K562 (cell line): ENCODE measurements around the gene C1QTNF8.

Experiments
- CAMTA2 ChIP-seq: fragments of 250-450 bp; sonication (Bioruptor Pico); conservative IDR thresholded peaks from 2 replicates; pipeline ENCODE4 v1.5.1; 2022
- HDGF ChIP-seq: fragments of 450-650 bp; IDR thresholded peaks from 2 replicates; pipeline ENCODE4 v1.6.1; 2016
- HSF4 ChIP-seq: fragments of 250-450 bp; sonication (Bioruptor Pico); IDR thresholded peaks from 2 replicates; pipeline ENCODE4 v2.1.2; 2022; ENCODE audit warnings: mild to moderate bottlenecking, moderate library complexity, borderline replicate concordance
- ZNF311 ChIP-seq: fragments of 250-450 bp; sonication (Bioruptor Pico); IDR thresholded peaks from 2 replicates; pipeline ENCODE4 v1.4.0; 2020; ENCODE audit warnings: mild to moderate bottlenecking, moderate library complexity
- ZNF384 ChIP-seq: IDR thresholded peaks from 2 replicates; pipeline ENCODE4 v1.6.1; 2012; ENCODE audit warnings: low read depth, low read length, improper control_type of control experiment
- TF ChIP-seq, protein P1 (sequence below): sonication (generic); formaldehyde crosslinking; IDR thresholded peaks from 2 replicates; pipeline ENCODE4 v1.5.0; 2020; ENCODE audit warnings: missing genetic modification reagents
- TF ChIP-seq, protein P2 (sequence below): sonication (generic); IDR thresholded peaks from 2 replicates; pipeline ENCODE4 v1.6.1; 2016
- TF ChIP-seq, protein P3 (sequence below): sonication (generic); formaldehyde crosslinking; IDR thresholded peaks from 2 replicates; pipeline ENCODE4 v1.8.0; 2023; ENCODE audit warnings: missing genetic modification reagents, mild to moderate bottlenecking, borderline replicate concordance
- TF ChIP-seq, protein P4 (sequence below): fragments of 450-650 bp; IDR thresholded peaks from 2 replicates; pipeline ENCODE4 v1.6.1; 2016

DNA sequence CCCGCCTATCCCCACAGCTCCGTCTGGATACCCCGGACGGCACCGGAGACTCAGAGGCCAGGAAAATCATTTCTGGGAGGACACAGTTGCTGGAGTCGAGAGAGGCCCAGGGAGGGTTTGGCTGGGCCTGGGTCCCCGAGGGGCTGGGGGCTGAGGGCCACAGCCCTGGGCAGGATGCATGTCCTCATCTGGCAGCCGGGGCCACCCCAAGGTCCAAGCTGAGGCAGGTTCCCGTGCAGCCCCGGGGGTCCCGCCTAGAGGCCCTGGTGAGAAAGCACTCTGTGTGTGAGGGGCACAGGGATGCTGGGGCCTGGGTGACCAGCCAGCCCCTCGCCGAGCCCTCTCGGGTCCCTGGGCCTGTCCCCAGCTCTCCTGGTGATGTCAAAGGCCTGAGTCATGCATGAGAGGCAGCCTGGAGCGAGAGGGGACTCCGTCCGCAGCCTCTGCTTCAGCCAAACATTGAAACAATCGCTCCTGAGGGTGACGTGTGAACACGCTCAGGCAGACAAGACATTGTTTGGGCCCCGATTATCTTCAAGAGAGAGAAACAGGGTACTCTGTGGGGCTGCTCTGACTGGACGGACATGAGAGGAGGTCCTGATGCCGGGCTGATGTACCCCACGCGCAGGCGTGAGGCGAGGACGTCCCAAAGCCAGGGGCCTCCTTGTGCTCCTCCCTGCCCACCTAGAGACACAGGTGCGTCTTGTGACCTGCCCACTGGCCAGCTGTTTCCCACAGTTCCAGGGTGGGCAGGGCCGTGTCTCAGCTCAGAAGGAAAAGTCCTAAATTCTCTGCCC, 25.8 kb upstream of the C1QTNF8 start:
- TF ChIP-seq CAMTA2 (CRISPR knock-in tag): no peak
- TF ChIP-seq, protein P1, sequence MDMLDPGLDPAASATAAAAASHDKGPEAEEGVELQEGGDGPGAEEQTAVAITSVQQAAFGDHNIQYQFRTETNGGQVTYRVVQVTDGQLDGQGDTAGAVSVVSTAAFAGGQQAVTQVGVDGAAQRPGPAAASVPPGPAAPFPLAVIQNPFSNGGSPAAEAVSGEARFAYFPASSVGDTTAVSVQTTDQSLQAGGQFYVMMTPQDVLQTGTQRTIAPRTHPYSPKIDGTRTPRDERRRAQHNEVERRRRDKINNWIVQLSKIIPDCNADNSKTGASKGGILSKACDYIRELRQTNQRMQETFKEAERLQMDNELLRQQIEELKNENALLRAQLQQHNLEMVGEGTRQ (CRISPR knock-in tag): no peak
- no peak for TF ChIP-seq HSF4 (CRISPR knock-in tag)
- TF ChIP-seq, protein P2, sequence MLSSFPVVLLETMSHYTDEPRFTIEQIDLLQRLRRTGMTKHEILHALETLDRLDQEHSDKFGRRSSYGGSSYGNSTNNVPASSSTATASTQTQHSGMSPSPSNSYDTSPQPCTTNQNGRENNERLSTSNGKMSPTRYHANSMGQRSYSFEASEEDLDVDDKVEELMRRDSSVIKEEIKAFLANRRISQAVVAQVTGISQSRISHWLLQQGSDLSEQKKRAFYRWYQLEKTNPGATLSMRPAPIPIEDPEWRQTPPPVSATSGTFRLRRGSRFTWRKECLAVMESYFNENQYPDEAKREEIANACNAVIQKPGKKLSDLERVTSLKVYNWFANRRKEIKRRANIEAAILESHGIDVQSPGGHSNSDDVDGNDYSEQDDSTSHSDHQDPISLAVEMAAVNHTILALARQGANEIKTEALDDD: no peak
- TF ChIP-seq HDGF: no peak
- no peak for TF ChIP-seq ZNF384
- TF ChIP-seq, protein P3, sequence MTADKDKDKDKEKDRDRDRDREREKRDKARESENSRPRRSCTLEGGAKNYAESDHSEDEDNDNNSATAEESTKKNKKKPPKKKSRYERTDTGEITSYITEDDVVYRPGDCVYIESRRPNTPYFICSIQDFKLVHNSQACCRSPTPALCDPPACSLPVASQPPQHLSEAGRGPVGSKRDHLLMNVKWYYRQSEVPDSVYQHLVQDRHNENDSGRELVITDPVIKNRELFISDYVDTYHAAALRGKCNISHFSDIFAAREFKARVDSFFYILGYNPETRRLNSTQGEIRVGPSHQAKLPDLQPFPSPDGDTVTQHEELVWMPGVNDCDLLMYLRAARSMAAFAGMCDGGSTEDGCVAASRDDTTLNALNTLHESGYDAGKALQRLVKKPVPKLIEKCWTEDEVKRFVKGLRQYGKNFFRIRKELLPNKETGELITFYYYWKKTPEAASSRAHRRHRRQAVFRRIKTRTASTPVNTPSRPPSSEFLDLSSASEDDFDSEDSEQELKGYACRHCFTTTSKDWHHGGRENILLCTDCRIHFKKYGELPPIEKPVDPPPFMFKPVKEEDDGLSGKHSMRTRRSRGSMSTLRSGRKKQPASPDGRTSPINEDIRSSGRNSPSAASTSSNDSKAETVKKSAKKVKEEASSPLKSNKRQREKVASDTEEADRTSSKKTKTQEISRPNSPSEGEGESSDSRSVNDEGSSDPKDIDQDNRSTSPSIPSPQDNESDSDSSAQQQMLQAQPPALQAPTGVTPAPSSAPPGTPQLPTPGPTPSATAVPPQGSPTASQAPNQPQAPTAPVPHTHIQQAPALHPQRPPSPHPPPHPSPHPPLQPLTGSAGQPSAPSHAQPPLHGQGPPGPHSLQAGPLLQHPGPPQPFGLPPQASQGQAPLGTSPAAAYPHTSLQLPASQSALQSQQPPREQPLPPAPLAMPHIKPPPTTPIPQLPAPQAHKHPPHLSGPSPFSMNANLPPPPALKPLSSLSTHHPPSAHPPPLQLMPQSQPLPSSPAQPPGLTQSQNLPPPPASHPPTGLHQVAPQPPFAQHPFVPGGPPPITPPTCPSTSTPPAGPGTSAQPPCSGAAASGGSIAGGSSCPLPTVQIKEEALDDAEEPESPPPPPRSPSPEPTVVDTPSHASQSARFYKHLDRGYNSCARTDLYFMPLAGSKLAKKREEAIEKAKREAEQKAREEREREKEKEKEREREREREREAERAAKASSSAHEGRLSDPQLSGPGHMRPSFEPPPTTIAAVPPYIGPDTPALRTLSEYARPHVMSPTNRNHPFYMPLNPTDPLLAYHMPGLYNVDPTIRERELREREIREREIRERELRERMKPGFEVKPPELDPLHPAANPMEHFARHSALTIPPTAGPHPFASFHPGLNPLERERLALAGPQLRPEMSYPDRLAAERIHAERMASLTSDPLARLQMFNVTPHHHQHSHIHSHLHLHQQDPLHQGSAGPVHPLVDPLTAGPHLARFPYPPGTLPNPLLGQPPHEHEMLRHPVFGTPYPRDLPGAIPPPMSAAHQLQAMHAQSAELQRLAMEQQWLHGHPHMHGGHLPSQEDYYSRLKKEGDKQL (CRISPR knock-in tag): no peak
- no peak for TF ChIP-seq ZNF311 (CRISPR knock-in tag)
- TF ChIP-seq, protein P4, sequence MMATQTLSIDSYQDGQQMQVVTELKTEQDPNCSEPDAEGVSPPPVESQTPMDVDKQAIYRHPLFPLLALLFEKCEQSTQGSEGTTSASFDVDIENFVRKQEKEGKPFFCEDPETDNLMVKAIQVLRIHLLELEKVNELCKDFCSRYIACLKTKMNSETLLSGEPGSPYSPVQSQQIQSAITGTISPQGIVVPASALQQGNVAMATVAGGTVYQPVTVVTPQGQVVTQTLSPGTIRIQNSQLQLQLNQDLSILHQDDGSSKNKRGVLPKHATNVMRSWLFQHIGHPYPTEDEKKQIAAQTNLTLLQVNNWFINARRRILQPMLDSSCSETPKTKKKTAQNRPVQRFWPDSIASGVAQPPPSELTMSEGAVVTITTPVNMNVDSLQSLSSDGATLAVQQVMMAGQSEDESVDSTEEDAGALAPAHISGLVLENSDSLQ: no peak
